ENCODE data around the gene HEPHL1. TPM values are rescaled to one million over a fixed set of nuclear protein-coding genes. Genes with fewer than 3 reads are reported as not detected.

Gene HEPHL1
- total RNA-seq, 1 donor from 2014 or later, result not detected

- no peak for TF ChIP-seq CTCF (IDR thresholded peaks at IDR 0.05)
- Histone ChIP-seq H3K27me3 (ENCODE audit: low read depth) (no peaks in the 10 kb centered on the region), H3K27ac (no peak overlapping the region), H3K4me3 (no peak overlapping the region), H3K4me1 (no peaks in the 10 kb centered on the region), H3K9me3 (no peaks in the 10 kb centered on the region), H3K36me3 (no peaks in the 10 kb centered on the region)
- ATAC-seq (no peak), DNase-seq (no peak)
- intact Hi-C loops (cut with DNase I), result no loop called here
Observed at GRCh38 chr11:94103471-94103870, 82.3 kb downstream of the HEPHL1 start.

- no peaks in the 10 kb centered on the region for H3K4me1 ChIP-seq
- TF ChIP-seq CTCF (IDR thresholded peaks at IDR 0.05), result no peak
- no peaks in the 10 kb centered on the region for H3K36me3 ChIP-seq
- DNase-seq, result no peak
- no peak overlapping the region for H3K4me3 ChIP-seq
- H3K27me3 ChIP-seq (ENCODE audit: low read depth), result no peaks in the 10 kb centered on the region
- no peak for ATAC-seq
- no peak overlapping the region for H3K27ac ChIP-seq
- intact Hi-C loops (cut with DNase I), result no loop called here
- H3K9me3 ChIP-seq, result no peaks in the 10 kb centered on the region
Observed at GRCh38 chr11:94104734-94105133, 83.6 kb downstream of the HEPHL1 start.

GRCh38 chr11:94106716-94107115 lies 85.6 kb downstream of the HEPHL1 start:
- ATAC-seq, result no peak
- DNase-seq, result no peak
- intact Hi-C loops (cut with DNase I), result no loop called here
- TF ChIP-seq CTCF (IDR thresholded peaks at IDR 0.05), result no peak
- H3K4me1 ChIP-seq, result no peaks in the 10 kb centered on the region
- no peak overlapping the region for H3K4me3 ChIP-seq
- no peak overlapping the region for H3K27ac ChIP-seq
- H3K27me3 ChIP-seq (ENCODE audit: low read depth), result no peaks in the 10 kb centered on the region
- H3K36me3 ChIP-seq, result no peaks in the 10 kb centered on the region
- H3K9me3 ChIP-seq, result no peaks in the 10 kb centered on the region

GRCh38 chr11:94107363-94107762 lies 86.2 kb downstream of the HEPHL1 start:
- intact Hi-C loops (cut with DNase I), result no loop called here

GRCh38 chr11:94111241-94111640 lies 90.1 kb downstream of the HEPHL1 start:
- no peak overlapping the region for H3K4me3 ChIP-seq
- no peaks in the 10 kb centered on the region for H3K4me1 ChIP-seq
- TF ChIP-seq CTCF (IDR thresholded peaks at IDR 0.05), result no peak
- DNase-seq (no peak), ATAC-seq (no peak)
- no peaks in the 10 kb centered on the region for H3K36me3 ChIP-seq
- no peaks in the 10 kb centered on the region for H3K27me3 ChIP-seq (ENCODE audit: low read depth)
- H3K27ac ChIP-seq, result no peak overlapping the region
- no peaks in the 10 kb centered on the region for H3K9me3 ChIP-seq
- intact Hi-C loops (cut with DNase I), result no loop called here

More at GRCh38 chr11:94107363-94107762, 86.2 kb downstream of the HEPHL1 start:
- Histone ChIP-seq H3K27ac (no peak overlapping the region), H3K4me3 (no peak overlapping the region), H3K36me3 (no peaks in the 10 kb centered on the region), H3K4me1 (no peaks in the 10 kb centered on the region), H3K9me3 (no peaks in the 10 kb centered on the region), H3K27me3 (ENCODE audit: low read depth) (no peaks in the 10 kb centered on the region)
- ATAC-seq, result no peak
- TF ChIP-seq CTCF (IDR thresholded peaks at IDR 0.05), result no peak
- no peak for DNase-seq

GRCh38 chr11:94111660-94112059 lies 90.5 kb downstream of the HEPHL1 start:
- TF ChIP-seq CTCF (IDR thresholded peaks at IDR 0.05), result no peak
- H3K4me3 ChIP-seq, result no peak overlapping the region
- intact Hi-C loops (cut with DNase I), result no loop called here
- ATAC-seq (no peak), DNase-seq (no peak)
- no peaks in the 10 kb centered on the region for H3K27me3 ChIP-seq (ENCODE audit: low read depth)
- H3K9me3 ChIP-seq, result no peaks in the 10 kb centered on the region
- H3K4me1 ChIP-seq, result no peaks in the 10 kb centered on the region
- no peak overlapping the region for H3K27ac ChIP-seq
- no peaks in the 10 kb centered on the region for H3K36me3 ChIP-seq

Data from lower lobe of right lung (tissue), 2 donors.